IMR-90 (cell line): Measurements from ENCODE around the gene C1orf116. TPM values are rescaled to one million over a fixed set of nuclear protein-coding genes. Genes with fewer than 3 reads are reported as not detected.

Source experiments
- ATAC-seq: fragments of 200-7000 bp; cut with Tn5 transposase; 2 replicates; pipeline ENCODE4 v1.9.1; 2020; ENCODE audit warnings: low read depth, mild to moderate bottlenecking, moderate library complexity
- BruUV-seq: library from RNA; stranded (reverse); fragments of 400-500 nt; replicated peaks from 2 replicates; lab custom pipeline; 2021; lab: Mats Ljungman, UMichigan
- CTCF ChIA-PET: fragments of 300-600 bp; formaldehyde crosslinking; extraction: SDS; loops from one replicate; lab custom pipeline; 2021; ENCODE audit warnings: antibody characterized with exemption; lab: Yijun Ruan, JAX
- POLR2A ChIA-PET: fragments of 300-600 bp; sonication (Branson Sonifier 250); formaldehyde crosslinking; loops from one replicate; lab custom pipeline; 2022; ENCODE audit warnings: antibody characterized with exemption; ENCODE audit not compliant: unreplicated experiment; lab: Charles Lee
- DNase-seq: peaks from one replicate; pipeline ENCODE4 v3.0.0; 2013
- H2AFZ ChIP-seq: replicated peaks from 2 replicates; pipeline ENCODE3; 2013; ENCODE audit warnings: low read length, mild to moderate bottlenecking; ENCODE audit not compliant: poor library complexity
- H2AK5ac ChIP-seq: 2 replicates; pipeline ENCODE4 v1.6.1; 2013; ENCODE audit warnings: low read depth, low read length, inconsistent platforms
- H2AK9ac ChIP-seq: replicated peaks from 2 replicates; pipeline ENCODE3; 2013; ENCODE audit warnings: mild to moderate bottlenecking, low read depth, low read length, moderate library complexity; ENCODE audit not compliant: poor library complexity
- H2BK120ac ChIP-seq: 2 replicates; pipeline ENCODE4 v1.6.1; 2013; ENCODE audit warnings: low read depth, low read length, inconsistent platforms
- H2BK15ac ChIP-seq: 3 replicates; pipeline ENCODE4 v1.6.1; 2013; ENCODE audit warnings: low read depth, low read length, inconsistent platforms
- H2BK20ac ChIP-seq: 2 replicates; pipeline ENCODE4 v1.6.1; 2013; ENCODE audit warnings: low read depth, mild to moderate bottlenecking, inconsistent platforms, low read length, moderate library complexity
- H2BK5ac ChIP-seq: 2 replicates; pipeline ENCODE4 v1.6.1; 2013; ENCODE audit warnings: mild to moderate bottlenecking, low read depth, low read length, inconsistent platforms; ENCODE audit not compliant: poor library complexity, severe bottlenecking
- H3K14ac ChIP-seq: replicated peaks from 2 replicates; pipeline ENCODE4 v1.6.1; 2013; ENCODE audit warnings: low read depth, low read length, inconsistent platforms
- H3K18ac ChIP-seq: 2 replicates; pipeline ENCODE4 v1.6.1; 2013; ENCODE audit warnings: low read depth, low read length, control low read depth
- H3K23ac ChIP-seq: 2 replicates; pipeline ENCODE4 v1.6.1; 2013; ENCODE audit warnings: low read depth, low read length, inconsistent platforms
- H3K27ac ChIP-seq: 2 replicates; pipeline ENCODE4 v1.5.1; 2013; ENCODE audit warnings: mild to moderate bottlenecking, control low read depth, low read length; ENCODE audit not compliant: insufficient read depth
- H3K27me3 ChIP-seq: 2 replicates; pipeline ENCODE4 v1.6.1; 2013; ENCODE audit warnings: low read length; ENCODE audit not compliant: control insufficient read depth, insufficient read depth
- H3K36me3 ChIP-seq: 2 replicates; pipeline ENCODE4 v1.6.1; 2013; ENCODE audit warnings: low read length, mixed read lengths; ENCODE audit not compliant: control insufficient read depth, insufficient read depth
- H3K4ac ChIP-seq: 2 replicates; pipeline ENCODE4 v1.6.1; 2013; ENCODE audit warnings: low read depth, low read length, inconsistent platforms
- H3K4me1 ChIP-seq: 2 replicates; pipeline ENCODE4 v1.6.1; 2013; ENCODE audit warnings: low read length, mixed read lengths; ENCODE audit not compliant: control insufficient read depth, insufficient read depth
- H3K4me2 ChIP-seq: 2 replicates; pipeline ENCODE4 v1.6.1; 2013; ENCODE audit warnings: low read depth, mild to moderate bottlenecking, control low read depth, low read length, moderate library complexity
- H3K4me3 ChIP-seq: 2 replicates; pipeline ENCODE4 v1.5.1; 2013; ENCODE audit warnings: low read depth, mild to moderate bottlenecking, control low read depth, low read length, moderate library complexity; ENCODE audit not compliant: insufficient read depth
- H3K56ac ChIP-seq: 2 replicates; pipeline ENCODE4 v1.6.1; 2013; ENCODE audit warnings: low read length, inconsistent platforms; ENCODE audit not compliant: insufficient read depth; ENCODE audit errors: extremely low read depth
- H3K79me1 ChIP-seq, 2 experiments: 2 replicates each; pipeline ENCODE4 v1.6.1; 2013; ENCODE audit warnings: low read length in 2 of 2, inconsistent platforms in 1 of 2, low read depth in 1 of 2
- H3K9ac ChIP-seq: 2 replicates; pipeline ENCODE4 v1.6.1; 2013; ENCODE audit warnings: low read depth, low read length, control low read depth
- H3K9me1 ChIP-seq: 2 replicates; pipeline ENCODE4 v1.6.1; 2013; ENCODE audit warnings: low read length, inconsistent platforms; ENCODE audit not compliant: insufficient read depth
- H3K9me3 ChIP-seq: 2 replicates; pipeline ENCODE4 v1.6.1; 2013; ENCODE audit warnings: low read length; ENCODE audit not compliant: control insufficient read depth, insufficient read depth
- H4K20me1 ChIP-seq: 2 replicates; pipeline ENCODE4 v1.6.1; 2013; ENCODE audit warnings: low read length, inconsistent platforms; ENCODE audit not compliant: insufficient read depth
- H4K5ac ChIP-seq: 2 replicates; pipeline ENCODE4 v1.6.1; 2013; ENCODE audit warnings: mild to moderate bottlenecking, low read depth, low read length, control low read depth
- H4K8ac ChIP-seq, 2 experiments: 2 replicates each; pipeline ENCODE4 v1.6.1; 2013; ENCODE audit warnings: low read depth in 2 of 2, low read length in 2 of 2, control low read depth in 1 of 2, inconsistent platforms in 1 of 2
- H4K91ac ChIP-seq: 2 replicates; pipeline ENCODE4 v1.6.1; 2013; ENCODE audit warnings: low read depth, low read length, inconsistent platforms; ENCODE audit not compliant: insufficient read depth
- CEBPB ChIP-seq: IDR thresholded peaks from 2 replicates; pipeline ENCODE4 v1.6.1; 2012; ENCODE audit warnings: low read depth, low read length, improper control_type of control experiment
- FOS ChIP-seq: fragments of 150-350 bp; IDR thresholded peaks from 2 replicates; pipeline ENCODE4 v1.6.1; 2016; ENCODE audit warnings: low read depth, low read length
- MAFK ChIP-seq: IDR thresholded peaks from 2 replicates; pipeline ENCODE4 v1.6.1; 2012; ENCODE audit warnings: low read depth, low read length, improper control_type of control experiment
- MAZ ChIP-seq: IDR thresholded peaks from 2 replicates; pipeline ENCODE4 v1.6.1; 2012; ENCODE audit warnings: low read depth, mild to moderate bottlenecking, low read length, improper control_type of control experiment, moderate library complexity, borderline replicate concordance
- NFE2L2 ChIP-seq: fragments of 150-350 bp; IDR thresholded peaks from 2 replicates; pipeline ENCODE4 v1.6.1; 2016; ENCODE audit warnings: low read depth, mild to moderate bottlenecking, low read length
- POLR2A ChIP-seq: IDR thresholded peaks from 2 replicates; pipeline ENCODE4 v1.6.1; 2012; ENCODE audit warnings: mild to moderate bottlenecking, low read depth, low read length
- RAD21 ChIP-seq: IDR thresholded peaks from 2 replicates; pipeline ENCODE4 v1.6.1; 2012; ENCODE audit warnings: low read length, improper control_type of control experiment
- RCOR1 ChIP-seq: IDR thresholded peaks from 2 replicates; pipeline ENCODE4 v1.6.1; 2012; ENCODE audit warnings: mild to moderate bottlenecking, low read length, improper control_type of control experiment; ENCODE audit not compliant: insufficient replicate concordance
- WGBS, 2 experiments: methylation state at CpG; one replicate each; pipeline versions ENCODE4 v1.1.5 to v1.1.7; 2013; ENCODE audit warnings: missing lambda C conversion rate in 2 of 2; ENCODE audit not compliant: insufficient read length in 1 of 2; ENCODE audit errors: extremely low coverage in 2 of 2; 5-methylcytosine and 5-hydroxymethylcytosine counted together
- dilution Hi-C: fragments of 300-500 bp; cut with HindIII; formaldehyde crosslinking; loops from one replicate; pipeline ENCODE4 v1.14.3; 2018; ENCODE audit warnings: low sequenced_read_pairs; ENCODE audit not compliant: unreplicated experiment
- in situ Hi-C: fragments of 300-500 bp; cut with MboI; formaldehyde crosslinking; loops from 3 replicates; pipeline ENCODE4 v1.14.3; 2019; ENCODE audit warnings: low sequenced_read_pairs, inconsistent platforms, mixed read lengths
- intact Hi-C: fragments of 100-400 bp; cut with micrococcal nuclease; formaldehyde crosslinking; loops from 2 replicates; pipeline ENCODE4 v1.10.0; 2022
- polyA plus RNA-seq, 3 experiments: library from polyadenylated mRNA; depleted of rRNA; stranded (reverse); fragments of >200 nt; gene quantifications; 2 replicates each; pipeline ENCODE4 v1.2.3, GENCODE V29; 2012; ENCODE audit warnings: low replicate concordance in 1 of 3
- total RNA-seq: library from RNA; depleted of rRNA; stranded (reverse); fragments of >200 nt; gene quantifications from 2 replicates; pipeline ENCODE4 v1.2.3, GENCODE V29; 2012
- TF ChIP-seq, protein P1 (sequence below): fragments of 150-350 bp; IDR thresholded peaks from 2 replicates; pipeline ENCODE4 v1.6.1; 2017; ENCODE audit warnings: mild to moderate bottlenecking, antibody characterized with exemption, low read length, low read depth
- TF ChIP-seq, protein P2 (sequence below): fragments of 150-350 bp; IDR thresholded peaks from 2 replicates; pipeline ENCODE4 v1.6.1; 2016; ENCODE audit warnings: low read depth, mild to moderate bottlenecking, low read length, moderate library complexity, borderline replicate concordance

C1orf116 gene
- total and polyA plus RNA-seq, 2 of the 4 experiments (the other 2 are of a cell fraction), result under 0.01 to 0.03 TPM

DNA sequence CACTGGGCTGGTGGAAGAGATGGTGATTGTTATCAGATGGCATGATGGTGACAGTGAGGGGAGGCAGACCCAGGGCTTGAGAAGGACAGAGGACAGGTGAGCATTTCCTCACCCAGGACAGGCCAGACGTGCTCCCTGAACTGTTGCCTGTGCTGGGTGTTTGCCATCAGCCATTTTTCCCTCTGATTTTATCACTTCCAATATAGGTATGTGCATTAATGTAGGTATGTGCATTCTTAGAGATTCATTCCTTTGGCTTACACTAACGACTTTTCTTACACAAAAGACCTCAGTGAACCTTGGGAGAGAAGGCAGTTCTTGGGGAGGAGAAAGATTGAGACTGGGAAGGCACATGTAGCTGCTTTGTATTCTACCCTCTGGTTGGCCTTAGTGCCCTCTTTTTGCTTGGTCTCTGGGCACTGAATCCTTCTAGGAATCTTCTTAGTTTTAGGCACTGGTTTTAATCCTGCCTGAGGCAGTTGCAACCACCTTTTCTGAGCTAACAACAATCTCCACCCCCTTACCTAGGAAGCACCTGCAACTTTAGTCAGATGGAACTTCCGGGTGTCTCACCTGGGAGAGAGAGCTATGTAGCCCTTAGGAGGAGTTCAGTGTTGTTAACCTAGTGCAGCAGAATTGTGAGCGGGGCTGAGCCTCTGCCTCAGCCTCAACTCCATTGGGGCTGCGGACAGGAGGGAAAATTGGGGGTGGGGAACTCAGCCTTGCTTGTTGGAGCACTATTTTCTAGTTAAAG, 30.9 kb downstream of the C1orf116 start:
- Histone ChIP-seq H3K27me3 (peaks cover 3% of the 10 kb centered on the region; the same call in 1 of the 2 replicates), H3K36me3 (no peaks in the 10 kb centered on the region), H3K9ac (no peak overlapping the region), H3K4ac (no peak overlapping the region), H3K4me2 (no peak overlapping the region), H2BK15ac (no peak overlapping the region), H2AK9ac (no peak overlapping the region), H3K56ac (no peak overlapping the region), H2BK20ac (no peak overlapping the region), H4K20me1 (no peaks in the 10 kb centered on the region), H4K91ac (no peak overlapping the region), H3K14ac (no peak overlapping the region), H2AFZ (no peak overlapping the region), H3K23ac (no peak overlapping the region), H2BK120ac (no peak overlapping the region), H3K4me3 (no peak overlapping the region), H3K9me1 (peaks cover under 1% of the 10 kb centered on the region; the same call in 1 of the 2 replicates), H3K27ac (no peak overlapping the region), H4K5ac (no peak overlapping the region), H3K79me1 (no peaks in the 10 kb centered on the region), H2AK5ac (no peak overlapping the region), H3K9me3 (no peaks in the 10 kb centered on the region), H2BK5ac (no peak overlapping the region), H3K18ac (no peak overlapping the region), H4K8ac (no peak overlapping the region), H3K4me1 (no peaks in the 10 kb centered on the region)
- intact Hi-C loops, result no loop called here
- no TSS peak for BruUV-seq
- TF ChIP-seq MAFK, result no peak
- TF ChIP-seq RCOR1, result no peak
- TF ChIP-seq, protein P1, sequence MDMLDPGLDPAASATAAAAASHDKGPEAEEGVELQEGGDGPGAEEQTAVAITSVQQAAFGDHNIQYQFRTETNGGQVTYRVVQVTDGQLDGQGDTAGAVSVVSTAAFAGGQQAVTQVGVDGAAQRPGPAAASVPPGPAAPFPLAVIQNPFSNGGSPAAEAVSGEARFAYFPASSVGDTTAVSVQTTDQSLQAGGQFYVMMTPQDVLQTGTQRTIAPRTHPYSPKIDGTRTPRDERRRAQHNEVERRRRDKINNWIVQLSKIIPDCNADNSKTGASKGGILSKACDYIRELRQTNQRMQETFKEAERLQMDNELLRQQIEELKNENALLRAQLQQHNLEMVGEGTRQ, result no peak
- no peak for TF ChIP-seq CEBPB
- no peak for TF ChIP-seq FOS
- no peak for TF ChIP-seq NFE2L2
- no peak for TF ChIP-seq RAD21
- TF ChIP-seq POLR2A, result no peak
- TF ChIP-seq, protein P2, sequence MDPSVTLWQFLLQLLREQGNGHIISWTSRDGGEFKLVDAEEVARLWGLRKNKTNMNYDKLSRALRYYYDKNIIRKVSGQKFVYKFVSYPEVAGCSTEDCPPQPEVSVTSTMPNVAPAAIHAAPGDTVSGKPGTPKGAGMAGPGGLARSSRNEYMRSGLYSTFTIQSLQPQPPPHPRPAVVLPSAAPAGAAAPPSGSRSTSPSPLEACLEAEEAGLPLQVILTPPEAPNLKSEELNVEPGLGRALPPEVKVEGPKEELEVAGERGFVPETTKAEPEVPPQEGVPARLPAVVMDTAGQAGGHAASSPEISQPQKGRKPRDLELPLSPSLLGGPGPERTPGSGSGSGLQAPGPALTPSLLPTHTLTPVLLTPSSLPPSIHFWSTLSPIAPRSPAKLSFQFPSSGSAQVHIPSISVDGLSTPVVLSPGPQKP, result no peak
- no peak for TF ChIP-seq MAZ
- ChIA-PET POLR2A (no interaction called here), CTCF (no interaction called here)
- ATAC-seq (no peak), DNase-seq (no peak)
- in situ Hi-C loops, result no loop called here
- no CpG with 5 or more reads among the region's 5 CpGs for WGBS, 2 experiments
- dilution Hi-C loops, result no loop called here
